GM13977 (cell line): ENCODE data around the gene COPA.

ENCODE experiments used
- DNase-seq: peaks from one replicate; pipeline ENCODE4 v3.0.0; 2012; ENCODE audit warnings: low spot score
- CTCF ChIP-seq: IDR thresholded peaks from 2 replicates; pipeline ENCODE4 v1.5.1; 2012; ENCODE audit warnings: mild to moderate bottlenecking, control low read depth; ENCODE audit not compliant: insufficient read depth; ENCODE audit errors: extremely low read depth, missing control alignments
- in situ Hi-C: fragments of 300-500 bp; cut with MboI; formaldehyde crosslinking; loops from one replicate; pipeline ENCODE4 v1.12.0; 2022; ENCODE audit warnings: low sequenced_read_pairs, low pct_unique_long_range_greater_than_20kb, mixed read lengths, inconsistent platforms; ENCODE audit not compliant: unreplicated experiment

The COPA gene

DNA sequence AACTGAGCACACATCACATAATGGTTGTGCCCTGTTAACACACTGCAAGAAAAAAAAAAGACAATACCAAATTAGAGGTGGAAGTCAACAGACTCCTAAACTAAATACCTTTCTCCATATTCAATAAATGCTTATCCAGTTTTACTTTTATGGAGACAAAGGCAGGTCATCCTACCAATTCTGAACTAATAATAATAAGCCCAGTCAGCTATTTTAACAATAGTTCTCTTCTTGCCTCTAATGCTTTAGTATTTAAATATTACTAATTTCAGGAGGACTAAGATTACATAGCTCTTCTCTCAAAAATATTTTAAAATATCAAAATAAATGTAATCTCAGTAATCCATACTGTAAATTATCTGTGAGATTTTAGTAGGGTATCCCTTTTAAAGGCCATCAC, 10.5 kb downstream of the COPA start:
- in situ Hi-C loops, result no loop called here
- DNase-seq, result no peak
- TF ChIP-seq CTCF, result no peak

DNA sequence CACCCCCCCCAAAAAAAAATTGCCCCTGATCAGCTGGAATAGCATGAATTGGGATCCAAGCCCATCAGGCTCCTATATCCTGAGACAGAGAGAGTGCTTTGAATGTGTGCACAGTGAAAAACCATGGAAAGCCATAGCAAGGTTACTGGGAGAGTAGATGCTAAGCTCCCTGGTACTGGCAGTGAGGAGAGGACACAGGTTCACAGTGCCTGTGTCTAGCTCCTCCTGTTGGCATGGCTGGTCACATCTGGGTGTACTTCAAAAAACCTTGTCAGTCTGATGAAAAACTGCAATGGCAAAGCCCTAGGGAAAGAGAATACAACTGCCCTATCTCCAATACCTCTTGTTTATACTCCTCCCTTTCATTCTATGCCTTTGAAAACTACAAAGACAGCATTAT, 12.9 kb downstream of the COPA start:
- DNase-seq, result no peak
- in situ Hi-C loops, result no loop called here
- no peak for TF ChIP-seq CTCF

DNA sequence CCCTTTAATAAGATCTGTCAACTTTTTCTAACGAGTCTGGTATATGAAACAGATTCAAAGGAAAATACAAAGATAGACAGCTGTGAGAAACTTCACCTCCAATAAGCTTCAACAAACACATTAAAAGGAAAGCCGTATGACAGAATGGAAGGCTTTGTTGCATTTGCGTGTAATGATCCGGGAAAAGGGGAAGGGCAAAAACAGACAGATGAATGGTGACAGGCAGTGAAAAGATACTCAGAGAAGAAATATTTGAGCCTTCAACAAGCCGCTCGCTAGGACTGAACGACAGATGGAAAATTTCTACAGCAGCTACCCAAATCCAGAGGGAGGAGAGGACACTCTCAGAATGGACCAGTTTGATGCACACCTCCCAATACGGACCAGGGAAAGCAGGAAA, 14.9 kb downstream of the COPA start:
- DNase-seq, result no peak
- no peak for TF ChIP-seq CTCF
- in situ Hi-C loops, result no loop called here

DNA sequence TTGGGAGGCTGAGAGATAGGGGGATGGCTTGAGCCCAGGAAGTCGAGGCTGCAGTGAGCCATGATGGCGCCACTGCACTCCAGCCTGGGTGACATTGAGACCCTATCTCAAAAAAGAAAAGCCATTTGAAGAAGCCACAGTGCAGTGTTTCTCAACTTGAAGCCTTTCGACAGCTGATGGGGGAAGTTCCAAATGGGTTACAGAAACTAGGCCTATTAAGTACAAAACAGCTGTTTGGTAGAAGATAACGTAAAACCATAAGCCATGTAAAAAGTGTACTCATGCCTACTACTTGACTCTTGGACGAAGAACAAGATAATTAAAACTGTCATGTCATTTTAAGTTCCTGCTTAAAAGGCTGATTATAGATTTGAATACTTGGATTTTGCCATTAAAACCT, 16.6 kb downstream of the COPA start:
- in situ Hi-C loops, result no loop called here

GRCh38 chr1:160325252-160325651, 17.8 kb downstream of the COPA start:
- in situ Hi-C loops, result no loop called here
- no peak for DNase-seq
- no peak for TF ChIP-seq CTCF

More for the DNA sequence above, 16.6 kb downstream of the COPA start:
- no peak for DNase-seq
- TF ChIP-seq CTCF, result no peak

GRCh38 chr1:160322831-160323230, 20.2 kb downstream of the COPA start:
- in situ Hi-C loops, result no loop called here
- no peak for DNase-seq
- no peak for TF ChIP-seq CTCF

DNA sequence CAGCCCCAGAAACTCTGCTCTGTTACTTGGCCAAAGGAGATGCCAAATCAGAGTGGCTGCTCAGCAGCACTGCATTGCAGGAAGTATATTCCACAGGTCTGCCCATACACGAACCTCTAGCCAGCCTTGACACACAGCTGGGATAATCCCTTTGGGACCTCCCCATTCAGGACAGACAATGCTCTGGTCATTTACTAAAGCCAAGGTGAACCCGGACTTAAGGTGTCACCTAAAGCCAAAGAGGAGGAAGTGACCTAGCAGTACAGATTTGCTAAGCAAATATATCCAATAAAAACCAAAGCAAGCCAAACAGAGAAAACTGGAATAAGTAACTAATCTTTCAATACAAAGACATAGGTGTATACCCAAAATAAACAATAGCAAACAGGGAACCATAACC, 27.7 kb downstream of the COPA start:
- no peak for DNase-seq
- in situ Hi-C loops, result no loop called here
- no peak for TF ChIP-seq CTCF
